Lower lobe of right lung (tissue), 2 donors: Measurements from ENCODE around the gene SMIM29. TPM values are rescaled to one million over a fixed set of nuclear protein-coding genes. Genes with fewer than 3 reads are reported as not detected.

Experiments
- ATAC-seq, 2 donors: fragments of 200-7000 bp; cut with Tn5 transposase; one replicate each; pipeline ENCODE4 v1.9.1; 2020 to 2022; ENCODE audit warnings: mild to moderate bottlenecking in 2 of 2, moderate library complexity in 2 of 2
- DNase-seq: peaks from one replicate; pipeline ENCODE4 v3.0.0-alpha.2; 2020
- H3K27ac ChIP-seq: fragments of 200-600 bp; one replicate; pipeline ENCODE4 v1.8.0; 2022
- H3K27me3 ChIP-seq: fragments of 200-600 bp; one replicate; pipeline ENCODE4 v1.8.0; 2022; ENCODE audit warnings: low read depth
- H3K36me3 ChIP-seq: fragments of 200-600 bp; one replicate; pipeline ENCODE4 v1.8.0; 2022; ENCODE audit warnings: mild to moderate bottlenecking
- H3K4me1 ChIP-seq: fragments of 200-600 bp; one replicate; pipeline ENCODE4 v1.8.0; 2022
- H3K4me3 ChIP-seq: fragments of 200-600 bp; one replicate; pipeline ENCODE4 v1.8.0; 2022; ENCODE audit warnings: mild to moderate bottlenecking
- H3K9me3 ChIP-seq: fragments of 200-600 bp; one replicate; pipeline ENCODE4 v1.8.0; 2022
- intact Hi-C: fragments of 100-400 bp; cut with DNase I; formaldehyde crosslinking; loops from one replicate; pipeline ENCODE4 v1.11.0; 2022
- microRNA-seq: library from miRNA; unstranded; fragments of <30 nt; microRNA quantifications from one replicate; pipeline ENCODE4 v1.2.0, GENCODE V29; 2020; ENCODE audit warnings: borderline number of aligned reads
- total RNA-seq: library from RNA; stranded (reverse); fragmentation: NEBNext Ultra II Directional; extraction: Animal tissue kit (Norgen Biotek cat#: 25700); gene quantifications from one replicate; pipeline ENCODE4 v1.2.1, GENCODE V29; 2021
- TF ChIP-seq, protein P1 (sequence below): fragments of 200-600 bp; IDR thresholded peaks from one replicate; pipeline ENCODE4 v1.8.0; 2022; ENCODE audit warnings: antibody characterized with exemption, mild to moderate bottlenecking
- donor health status: DM: no; HTN: yes; CAD: no; lungs with severe emphysema.

Gene SMIM29
- total RNA-seq, 1 donor from 2014 or later, result 29.8 TPM

DNA sequence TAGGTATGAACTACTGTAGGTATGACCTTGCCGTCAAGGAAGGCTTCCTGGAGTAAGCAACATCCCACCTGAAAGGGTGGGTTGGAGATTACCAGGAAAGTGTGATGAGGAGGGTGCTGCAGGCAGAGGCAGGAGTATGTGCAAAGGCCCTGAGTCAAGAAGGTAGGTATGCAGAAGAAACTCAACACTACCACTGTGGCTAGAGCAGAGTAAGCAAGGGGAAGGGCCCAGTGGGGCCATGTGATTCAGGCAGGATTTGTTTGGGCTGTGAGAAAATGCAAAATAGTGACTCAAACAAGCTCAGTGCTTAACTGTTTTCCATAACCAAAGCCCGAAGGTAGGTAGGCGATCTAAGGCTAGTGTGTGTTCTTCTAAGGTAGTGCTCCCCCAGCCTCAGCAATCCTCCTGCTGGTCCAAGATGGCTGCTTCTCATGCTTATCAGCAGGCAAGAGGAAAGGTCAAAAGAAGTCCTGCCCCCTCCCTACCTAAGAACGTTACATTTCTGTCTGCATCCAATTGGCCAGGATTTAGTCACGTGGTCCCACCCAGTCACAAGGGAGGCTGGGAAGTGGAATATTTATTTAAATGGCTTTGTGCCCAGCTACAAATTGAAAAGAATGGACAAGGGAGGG, 48.4 kb downstream of the SMIM29 start:
- ATAC-seq, result no peak
- Histone ChIP-seq H3K36me3 (no peaks in the 10 kb centered on the region), H3K4me1 (peaks cover 8% of the 10 kb centered on the region), H3K4me3 (no peak overlapping the region), H3K9me3 (no peaks in the 10 kb centered on the region), H3K27me3 (no peaks in the 10 kb centered on the region), H3K27ac (no peak overlapping the region)
- TF ChIP-seq, protein P1, sequence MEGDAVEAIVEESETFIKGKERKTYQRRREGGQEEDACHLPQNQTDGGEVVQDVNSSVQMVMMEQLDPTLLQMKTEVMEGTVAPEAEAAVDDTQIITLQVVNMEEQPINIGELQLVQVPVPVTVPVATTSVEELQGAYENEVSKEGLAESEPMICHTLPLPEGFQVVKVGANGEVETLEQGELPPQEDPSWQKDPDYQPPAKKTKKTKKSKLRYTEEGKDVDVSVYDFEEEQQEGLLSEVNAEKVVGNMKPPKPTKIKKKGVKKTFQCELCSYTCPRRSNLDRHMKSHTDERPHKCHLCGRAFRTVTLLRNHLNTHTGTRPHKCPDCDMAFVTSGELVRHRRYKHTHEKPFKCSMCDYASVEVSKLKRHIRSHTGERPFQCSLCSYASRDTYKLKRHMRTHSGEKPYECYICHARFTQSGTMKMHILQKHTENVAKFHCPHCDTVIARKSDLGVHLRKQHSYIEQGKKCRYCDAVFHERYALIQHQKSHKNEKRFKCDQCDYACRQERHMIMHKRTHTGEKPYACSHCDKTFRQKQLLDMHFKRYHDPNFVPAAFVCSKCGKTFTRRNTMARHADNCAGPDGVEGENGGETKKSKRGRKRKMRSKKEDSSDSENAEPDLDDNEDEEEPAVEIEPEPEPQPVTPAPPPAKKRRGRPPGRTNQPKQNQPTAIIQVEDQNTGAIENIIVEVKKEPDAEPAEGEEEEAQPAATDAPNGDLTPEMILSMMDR, result no peak
- DNase-seq, result no peak
- intact Hi-C loops, result no loop called here

DNA sequence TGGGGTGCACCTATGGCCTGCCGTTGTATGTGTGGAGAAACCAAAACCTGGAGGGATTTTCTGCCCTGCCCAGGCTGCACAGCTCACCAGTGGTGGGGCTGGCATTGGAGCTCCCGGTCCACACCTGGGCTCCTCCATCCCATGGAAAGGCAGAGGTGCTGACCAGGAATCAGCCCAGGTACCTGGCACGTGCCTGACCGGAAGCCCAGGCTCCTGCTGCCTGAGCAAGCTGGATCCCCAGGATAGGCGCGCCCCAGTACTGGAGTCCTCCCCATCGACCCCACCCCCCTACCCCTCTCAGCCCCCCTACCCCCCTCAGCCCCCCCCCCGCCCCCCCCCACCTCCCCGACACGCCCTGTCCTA, 52.0 kb downstream of the SMIM29 start:
- Histone ChIP-seq H3K9me3 (no peaks in the 10 kb centered on the region), H3K4me1 (peaks cover 8% of the 10 kb centered on the region), H3K27me3 (no peaks in the 10 kb centered on the region), H3K4me3 (peak overlapping the region; percentile 68), H3K27ac (peak overlapping the region; percentile 31), H3K36me3 (no peaks in the 10 kb centered on the region)
- ATAC-seq (no peak), DNase-seq (no peak)
- TF ChIP-seq, protein P1, result no peak
- intact Hi-C loops, result no loop called here

Small RNA genes lying within 50 kb of the gene (microRNA-seq; reads per million reads assigned to microRNA genes)
- not detected for gene MIR6835

Other genes starting within 250 kb of the SMIM29 start
- not detected for gene GRM4, start 102.9 kb downstream of the SMIM29 start, total RNA-seq
- 63.5 TPM for gene HMGA1, start 12.1 kb downstream of the SMIM29 start, total RNA-seq
- 29.1 TPM for gene NUDT3, start 143.7 kb upstream of the SMIM29 start, total RNA-seq
- gene RPS10, start 177.1 kb upstream of the SMIM29 start, total RNA-seq, result 956 TPM
- not detected for gene PACSIN1, start 217.1 kb upstream of the SMIM29 start, total RNA-seq